Measurements from ENCODE around the gene RNF6. TPM values are rescaled to one million over a fixed set of nuclear protein-coding genes. Genes with fewer than 3 reads are reported as not detected.
A peak's percentile ranks its signal among the peaks of the same experiment; 100 is the strongest.

RNF6 gene
- total and polyA plus RNA-seq, 2 donors (not counting 1 experiment from before 2014, with no cell fraction given): 39.4 to 71.2 TPM

DNA sequence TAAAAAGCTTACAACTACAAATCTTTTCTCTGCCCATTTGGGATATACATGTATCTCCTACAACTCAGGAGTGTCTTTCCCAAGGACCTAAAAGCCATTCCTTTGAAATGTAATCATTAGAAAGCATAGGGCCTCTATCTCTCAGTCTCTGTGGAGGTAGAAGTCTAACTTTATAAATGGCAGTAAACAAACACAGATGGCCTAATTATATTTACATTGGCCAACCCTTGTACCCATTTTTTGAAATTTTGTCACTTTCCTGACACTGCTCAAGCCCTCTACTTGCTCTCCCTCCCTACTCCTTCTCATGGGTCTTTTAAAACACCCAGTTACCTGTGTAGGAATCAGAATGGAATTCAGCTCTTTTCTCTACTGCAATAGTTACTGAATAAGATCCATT is 24.8 kb downstream of the RNF6 start:
- H3K4me2 ChIP-seq (ENCODE audit: extremely low read depth, insufficient read depth, low read length): no peak overlapping the region
- no peaks in the 10 kb centered on the region for H3K27me3 ChIP-seq (ENCODE audit: control insufficient read depth, insufficient read depth, low read length)
- no peak for TF ChIP-seq EZH2 (IDR thresholded peaks at IDR 0.05; ENCODE audit: low read length, missing control alignments)
- no peak for TF ChIP-seq CTCF (conservative IDR thresholded peaks at IDR 0.05 in 1 of 2, IDR thresholded peaks at IDR 0.05 in 1 of 2; ENCODE audit: low read depth in 1 of 2, low read length in 2 of 2)
- H3K79me2 ChIP-seq (ENCODE audit: control insufficient read depth, insufficient read depth, low read length): no peaks in the 10 kb centered on the region
- no peak overlapping the region for H3K4me3 ChIP-seq (replicated peaks in 1 of 4; ENCODE audit: control extremely low read depth in 1 of 4, insufficient read depth in 1 of 4, low read depth in 3 of 4, low read length in 4 of 4)
- H3K36me3 ChIP-seq (ENCODE audit: control insufficient read depth, insufficient read depth, low read length): no peaks in the 10 kb centered on the region
- no peaks in the 10 kb centered on the region for H3K9me3 ChIP-seq (ENCODE audit: control insufficient read depth, insufficient read depth, low read depth, low read length)
- no peak overlapping the region for H3K27ac ChIP-seq (ENCODE audit: insufficient read depth, low read length)
- peaks cover 2% of the 10 kb centered on the region for H3K4me1 ChIP-seq (ENCODE audit: control insufficient read depth, extremely low read depth, insufficient read depth, low read length)
- H2AFZ ChIP-seq (ENCODE audit: low read length): no peak overlapping the region
- H3K9ac ChIP-seq (ENCODE audit: insufficient read depth, low read length): no peak overlapping the region
- no peak for DNase-seq (ENCODE audit: low read depth in 2 of 2)
- H4K20me1 ChIP-seq (ENCODE audit: control insufficient read depth, extremely low read depth, insufficient read depth, low read length): no peaks in the 10 kb centered on the region

GRCh38 chr13:26186995-26187394 is 35.1 kb downstream of the RNF6 start:
- H3K4me1 ChIP-seq (ENCODE audit: control insufficient read depth, extremely low read depth, insufficient read depth, low read length): no peaks in the 10 kb centered on the region
- H3K36me3 ChIP-seq (ENCODE audit: control insufficient read depth, insufficient read depth, low read length): no peaks in the 10 kb centered on the region
- H3K79me2 ChIP-seq (ENCODE audit: control insufficient read depth, insufficient read depth, low read length): no peaks in the 10 kb centered on the region
- no peak overlapping the region for H3K27ac ChIP-seq (ENCODE audit: insufficient read depth, low read length)
- peak overlapping the region; percentile 62 for H2AFZ ChIP-seq (ENCODE audit: low read length)
- DNase-seq (ENCODE audit: low read depth in 2 of 2): peak in 1 of 2 donors; percentile 4
- TF ChIP-seq EZH2 (IDR thresholded peaks at IDR 0.05; ENCODE audit: low read length, missing control alignments): no peak
- no peaks in the 10 kb centered on the region for H3K9me3 ChIP-seq (ENCODE audit: control insufficient read depth, insufficient read depth, low read depth, low read length)
- peak overlapping the region; percentile 42 to 73 (median 66) for H3K4me3 ChIP-seq (replicated peaks in 1 of 4; ENCODE audit: control extremely low read depth in 1 of 4, insufficient read depth in 1 of 4, low read depth in 3 of 4, low read length in 4 of 4)
- H3K9ac ChIP-seq (ENCODE audit: insufficient read depth, low read length): peak overlapping the region; percentile 17
- peak overlapping the region; percentile 73 for H3K4me2 ChIP-seq (ENCODE audit: extremely low read depth, insufficient read depth, low read length)
- no peaks in the 10 kb centered on the region for H3K27me3 ChIP-seq (ENCODE audit: control insufficient read depth, insufficient read depth, low read length)
- H4K20me1 ChIP-seq (ENCODE audit: control insufficient read depth, extremely low read depth, insufficient read depth, low read length): no peaks in the 10 kb centered on the region

DNA sequence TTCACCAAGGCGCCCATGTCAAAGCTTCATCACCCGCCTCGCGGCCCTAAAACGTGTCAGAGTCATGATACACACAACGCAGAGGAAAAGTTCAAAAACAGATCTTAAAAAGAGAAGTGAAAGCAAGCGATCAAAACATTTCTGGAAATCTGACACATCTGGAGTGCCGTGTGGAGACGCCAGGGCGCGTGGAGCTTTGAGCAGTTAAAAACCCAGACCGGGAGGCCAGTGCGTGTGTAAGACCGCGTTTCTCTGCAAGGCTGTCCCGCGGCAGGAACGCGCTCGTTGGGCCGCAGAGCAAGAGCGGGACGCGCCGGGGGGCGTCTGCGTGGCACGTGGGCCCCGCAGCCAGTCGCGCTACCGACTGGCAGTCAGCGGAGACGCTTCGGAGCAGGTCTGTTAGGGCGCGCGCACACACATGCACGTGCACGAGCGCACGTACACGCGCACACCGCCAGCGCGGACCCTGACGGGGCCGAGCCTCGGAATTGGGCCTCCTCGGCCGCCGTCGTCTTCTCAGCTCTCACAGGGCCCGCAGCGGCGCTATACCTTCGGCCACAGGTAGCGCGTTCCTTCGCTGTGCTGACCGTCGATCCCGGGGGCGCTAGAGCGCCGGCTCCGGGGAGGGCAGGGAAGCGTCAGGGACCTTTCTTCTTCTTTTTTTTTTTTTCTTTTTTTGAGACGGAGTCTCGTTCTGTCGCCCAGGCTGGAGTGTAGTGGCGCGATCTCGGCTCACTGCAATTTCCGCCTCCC is 35.8 kb downstream of the RNF6 start:
- Histone ChIP-seq H2AFZ (ENCODE audit: low read length) (peak overlapping the region; percentile 88), H3K9me3 (ENCODE audit: control insufficient read depth, insufficient read depth, low read depth, low read length) (no peaks in the 10 kb centered on the region), H3K79me2 (ENCODE audit: control insufficient read depth, insufficient read depth, low read length) (no peaks in the 10 kb centered on the region), H3K27ac (ENCODE audit: insufficient read depth, low read length) (peak overlapping the region; percentile 71), H3K27me3 (ENCODE audit: control insufficient read depth, insufficient read depth, low read length) (peaks cover 4% of the 10 kb centered on the region), H3K4me2 (ENCODE audit: extremely low read depth, insufficient read depth, low read length) (peak overlapping the region; percentile 88), H3K4me3 (replicated peaks in 1 of 4; ENCODE audit: control extremely low read depth in 1 of 4, insufficient read depth in 1 of 4, low read depth in 3 of 4, low read length in 4 of 4) (peak overlapping the region; percentile 61 to 74 (median 73)), H3K9ac (ENCODE audit: insufficient read depth, low read length) (peak overlapping the region; percentile 72), H3K36me3 (ENCODE audit: control insufficient read depth, insufficient read depth, low read length) (no peaks in the 10 kb centered on the region), H3K4me1 (ENCODE audit: control insufficient read depth, extremely low read depth, insufficient read depth, low read length) (no peaks in the 10 kb centered on the region), H4K20me1 (ENCODE audit: control insufficient read depth, extremely low read depth, insufficient read depth, low read length) (no peaks in the 10 kb centered on the region)
- no peak for TF ChIP-seq EZH2 (IDR thresholded peaks at IDR 0.05; ENCODE audit: low read length, missing control alignments)
- peak in 1 of 2 donors; percentile 21 for TF ChIP-seq CTCF (conservative IDR thresholded peaks at IDR 0.05 in 1 of 2, IDR thresholded peaks at IDR 0.05 in 1 of 2; ENCODE audit: low read depth in 1 of 2, low read length in 2 of 2)
- peak; percentile 93 to 94 for DNase-seq (ENCODE audit: low read depth in 2 of 2)

Data from fibroblast of lung (primary cell).